Measurements from ENCODE around the gene COPZ1.

COPZ1 gene

GRCh38 chr12:54398995-54399793, 74.3 kb downstream of the COPZ1 start:
- DNase-seq: peak; percentile 96

DNA sequence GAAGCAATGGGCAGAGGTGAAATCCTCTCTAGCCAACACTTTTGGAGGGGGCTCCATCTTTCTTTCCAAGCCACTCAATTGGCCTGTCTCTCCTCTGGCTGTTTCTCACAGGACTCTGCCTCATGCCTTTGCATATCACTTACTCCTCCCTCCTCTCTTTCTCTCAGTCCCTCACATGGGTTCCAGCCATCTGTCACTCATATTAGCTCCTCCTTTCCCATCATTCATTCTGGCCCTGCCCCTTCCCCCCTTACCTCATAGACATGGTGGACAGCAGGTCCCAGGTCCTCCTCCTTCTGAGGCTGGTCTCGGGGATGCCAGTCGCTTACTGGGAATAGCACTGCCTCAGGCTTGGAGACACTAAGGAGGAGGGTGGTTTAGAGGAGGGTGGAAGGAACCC, 76.2 kb downstream of the COPZ1 start:
- DNase-seq: no peak

All from activated CD8-positive, alpha-beta memory T cell treated with anti-CD3 and anti-CD28 coated beads, Interleukin-2, amount 50 U/mL, for 48 hours (primary cell).